ENCODE results near the gene PGAP3. TPM values are rescaled to one million over a fixed set of nuclear protein-coding genes. Genes with fewer than 3 reads are reported as not detected.

Gene PGAP3
- total and polyA plus RNA-seq, 8 donors: 3.2 to 42.9 (median 16.3) TPM

GRCh38 chr17:39688475-39688835 is 598 bp upstream of the PGAP3 start:
- peak in 1 of 2 donors; percentile 28 for DNase-seq
- intact Hi-C loops (cut with DNase I; ENCODE audit: low total_unique reads): no loop called here
- Histone ChIP-seq H3K4me1 (peaks cover 15 to 22% (median 21%) of the 10 kb centered on the region in 4 donors), H3K9me3 (no peaks in the 10 kb centered on the region), H3K4me3 (peak overlapping the region; percentile 52 to 82 (median 66)), H3K36me3 (peaks cover 5 to 26% (median 19%) of the 10 kb centered on the region in 4 donors), H3K27ac (peak overlapping the region; percentile 88 to 99 (median 92)), H3K27me3 (no peaks in the 10 kb centered on the region)
- TF ChIP-seq CTCF (IDR thresholded peaks at IDR 0.05): no peak
- WGBS, 5 donors: 11 to 17% (median 13%) methylated on average over 6 of the region's 6 CpGs

- intact Hi-C loops (cut with DNase I; ENCODE audit: low total_unique reads): no loop called here
- Histone ChIP-seq H3K4me3 (peak overlapping the region; percentile 52 to 82 (median 66)), H3K27me3 (no peaks in the 10 kb centered on the region), H3K4me1 (peaks cover 15 to 22% (median 21%) of the 10 kb centered on the region in 4 donors), H3K27ac (peak overlapping the region; percentile 88 to 99 (median 92)), H3K9me3 (no peaks in the 10 kb centered on the region), H3K36me3 (peaks cover 5 to 37% (median 30%) of the 10 kb centered on the region in 4 donors)
- peak in 1 of 2 donors; percentile 50 for DNase-seq
- WGBS, 5 donors: 26 to 44% (median 35%) methylated on average over 6 of the region's 6 CpGs
- TF ChIP-seq POLR2A (IDR thresholded peaks at IDR 0.05) (no peak), CTCF (IDR thresholded peaks at IDR 0.05) (no peak), EP300 (IDR thresholded peaks at IDR 0.05) (no peak), POLR2AphosphoS5 (IDR thresholded peaks at IDR 0.05) (no peak)
Measured at GRCh38 chr17:39687101-39687545, 734 bp downstream of the PGAP3 start.

GRCh38 chr17:39684369-39685192 is 3.3 kb downstream of the PGAP3 start:
- Histone ChIP-seq H3K4me3 (no peak overlapping the region), H3K4me1 (peaks cover 18 to 33% (median 26%) of the 10 kb centered on the region in 4 donors), H3K36me3 (peaks cover 5 to 54% (median 42%) of the 10 kb centered on the region in 4 donors), H3K9me3 (no peaks in the 10 kb centered on the region), H3K27me3 (no peaks in the 10 kb centered on the region), H3K27ac (no peak overlapping the region)
- no peak for DNase-seq
- WGBS, 5 donors: 89 to 93% (median 92%) methylated on average over 12 of the region's 12 CpGs
- no peak for TF ChIP-seq EP300 (IDR thresholded peaks at IDR 0.05)
- intact Hi-C loops (cut with DNase I; ENCODE audit: low total_unique reads): no loop called here

GRCh38 chr17:39683295-39683939 is 4.4 kb downstream of the PGAP3 start:
- intact Hi-C loops (cut with DNase I; ENCODE audit: low total_unique reads): no loop called here

More at GRCh38 chr17:39683295-39683939, 4.4 kb downstream of the PGAP3 start:
- H3K4me1 ChIP-seq: peaks cover 22 to 37% (median 31%) of the 10 kb centered on the region in 4 donors
- DNase-seq: no peak
- H3K9me3 ChIP-seq: no peaks in the 10 kb centered on the region
- 82 to 89% (median 88%) methylated on average over 9 of the region's 9 CpGs for WGBS, 5 donors
- H3K4me3 ChIP-seq: no peak overlapping the region
- no peak for TF ChIP-seq EP300 (IDR thresholded peaks at IDR 0.05)
- TF ChIP-seq POLR2A (IDR thresholded peaks at IDR 0.05): no peak
- TF ChIP-seq POLR2AphosphoS5 (IDR thresholded peaks at IDR 0.05): no peak
- no peak for TF ChIP-seq CTCF (IDR thresholded peaks at IDR 0.05)
- no peaks in the 10 kb centered on the region for H3K27me3 ChIP-seq
- H3K36me3 ChIP-seq: peaks cover 5 to 59% (median 43%) of the 10 kb centered on the region in 4 donors
- H3K27ac ChIP-seq: no peak overlapping the region
